A673 (cell line): ENCODE results near the gene PKP1.

Experiments
- EZH2 ChIP-seq: fragments of 200-600 bp; sonication (generic); IDR thresholded peaks from 2 replicates; pipeline ENCODE4 v1.6.1; 2017; ENCODE audit warnings: borderline replicate concordance, low read depth, mild to moderate bottlenecking, mixed read lengths, antibody characterized with exemption, low read length; ENCODE audit not compliant: poor library complexity, severe bottlenecking
- TF ChIP-seq, protein P1 (sequence below): fragments of 300-800, 200-600 bp; sonication (generic); conservative IDR thresholded peaks from 2 replicates; pipeline ENCODE4 v1.5.1; 2017; ENCODE audit warnings: low read depth, mild to moderate bottlenecking, antibody characterized with exemption, low read length, moderate library complexity, mixed read lengths

- TF ChIP-seq, protein P1, sequence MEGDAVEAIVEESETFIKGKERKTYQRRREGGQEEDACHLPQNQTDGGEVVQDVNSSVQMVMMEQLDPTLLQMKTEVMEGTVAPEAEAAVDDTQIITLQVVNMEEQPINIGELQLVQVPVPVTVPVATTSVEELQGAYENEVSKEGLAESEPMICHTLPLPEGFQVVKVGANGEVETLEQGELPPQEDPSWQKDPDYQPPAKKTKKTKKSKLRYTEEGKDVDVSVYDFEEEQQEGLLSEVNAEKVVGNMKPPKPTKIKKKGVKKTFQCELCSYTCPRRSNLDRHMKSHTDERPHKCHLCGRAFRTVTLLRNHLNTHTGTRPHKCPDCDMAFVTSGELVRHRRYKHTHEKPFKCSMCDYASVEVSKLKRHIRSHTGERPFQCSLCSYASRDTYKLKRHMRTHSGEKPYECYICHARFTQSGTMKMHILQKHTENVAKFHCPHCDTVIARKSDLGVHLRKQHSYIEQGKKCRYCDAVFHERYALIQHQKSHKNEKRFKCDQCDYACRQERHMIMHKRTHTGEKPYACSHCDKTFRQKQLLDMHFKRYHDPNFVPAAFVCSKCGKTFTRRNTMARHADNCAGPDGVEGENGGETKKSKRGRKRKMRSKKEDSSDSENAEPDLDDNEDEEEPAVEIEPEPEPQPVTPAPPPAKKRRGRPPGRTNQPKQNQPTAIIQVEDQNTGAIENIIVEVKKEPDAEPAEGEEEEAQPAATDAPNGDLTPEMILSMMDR, result no peak
- TF ChIP-seq EZH2, result no peak
Observed at GRCh38 chr1:201370500-201370899, 87.2 kb downstream of the PKP1 start.
